ENCODE results near the gene CELF4. TPM values are rescaled to one million over a fixed set of nuclear protein-coding genes. Genes with fewer than 3 reads are reported as not detected.
A peak's percentile ranks its signal among the peaks of the same experiment; 100 is the strongest.

The CELF4 gene
- total and polyA plus RNA-seq, 4 donors, result 0.24 to 3.0 (median 1.3) TPM

GRCh38 chr18:37412829-37413228, 152.8 kb downstream of the CELF4 start:
- Histone ChIP-seq H3K27me3 (ENCODE audit: control insufficient read depth in 3 of 3, insufficient read depth in 3 of 3, low read length in 2 of 3) (no peaks in the 10 kb centered on the region), H3K9ac (ENCODE audit: insufficient read depth in 1 of 2, low read length in 2 of 2) (no peak overlapping the region), H3K4me1 (ENCODE audit: control insufficient read depth in 5 of 5, insufficient read depth in 5 of 5, low read length in 5 of 5) (peaks cover 0 to 10% (median 0%) of the 10 kb centered on the region in 5 donors), H3K4me3 (no peak overlapping the region), H3K27ac (ENCODE audit: low read depth in 1 of 2, low read length in 1 of 2) (no peak overlapping the region), H3K9me3 (ENCODE audit: control insufficient read depth in 4 of 4, insufficient read depth in 3 of 4, low read length in 3 of 4) (peaks cover 0 to 10% (median 0%) of the 10 kb centered on the region in 4 donors), H3K36me3 (ENCODE audit: control insufficient read depth in 4 of 4, insufficient read depth in 4 of 4, low read length in 4 of 4) (no peaks in the 10 kb centered on the region)
- DNase-seq (no peak), ATAC-seq (ENCODE audit: insufficient read depth, low FRiP score) (no peak)
- no peak for TF ChIP-seq CTCF (IDR thresholded peaks at IDR 0.05; ENCODE audit: control extremely low read depth, extremely low read depth)
- WGBS, 2 donors, result 95 to 96% methylated on average over 8 of the region's 8 CpGs

DNA sequence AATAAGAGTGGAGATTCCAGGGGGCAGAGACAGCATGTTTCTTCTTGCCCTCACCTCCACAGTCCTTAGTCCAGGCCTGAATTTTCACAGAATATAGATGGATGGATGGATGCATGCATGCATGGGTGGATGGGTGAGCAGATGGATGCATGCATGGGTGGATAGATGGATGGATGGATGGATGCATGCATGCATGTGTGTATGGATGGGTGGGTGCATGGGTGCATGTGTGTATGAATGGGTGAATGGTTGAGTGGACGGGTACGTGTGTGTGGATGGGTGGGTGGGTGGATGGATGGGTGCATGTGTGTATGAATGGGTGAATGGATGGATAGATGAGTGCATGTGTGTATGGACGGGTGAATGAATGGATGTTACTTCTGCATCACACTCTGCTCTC, 153.3 kb downstream of the CELF4 start:
- WGBS, 2 donors, result 89 to 90% methylated on average over 3 of the region's 3 CpGs
- no peak for TF ChIP-seq CTCF (IDR thresholded peaks at IDR 0.05; ENCODE audit: control extremely low read depth, extremely low read depth)
- peaks cover 0 to 10% (median 0%) of the 10 kb centered on the region in 5 donors for H3K4me1 ChIP-seq (ENCODE audit: control insufficient read depth in 5 of 5, insufficient read depth in 5 of 5, low read length in 5 of 5)
- no peak overlapping the region for H3K27ac ChIP-seq (ENCODE audit: low read depth in 1 of 2, low read length in 1 of 2)
- H3K9ac ChIP-seq (ENCODE audit: insufficient read depth in 1 of 2, low read length in 2 of 2), result no peak overlapping the region
- no peaks in the 10 kb centered on the region for H3K36me3 ChIP-seq (ENCODE audit: control insufficient read depth in 4 of 4, insufficient read depth in 4 of 4, low read length in 4 of 4)
- H3K9me3 ChIP-seq (ENCODE audit: control insufficient read depth in 4 of 4, insufficient read depth in 3 of 4, low read length in 3 of 4), result peaks cover 0 to 10% (median 0%) of the 10 kb centered on the region in 4 donors
- ATAC-seq (ENCODE audit: insufficient read depth, low FRiP score) (no peak), DNase-seq (no peak)
- no peaks in the 10 kb centered on the region for H3K27me3 ChIP-seq (ENCODE audit: control insufficient read depth in 3 of 3, insufficient read depth in 3 of 3, low read length in 2 of 3)
- H3K4me3 ChIP-seq, result no peak overlapping the region

DNA sequence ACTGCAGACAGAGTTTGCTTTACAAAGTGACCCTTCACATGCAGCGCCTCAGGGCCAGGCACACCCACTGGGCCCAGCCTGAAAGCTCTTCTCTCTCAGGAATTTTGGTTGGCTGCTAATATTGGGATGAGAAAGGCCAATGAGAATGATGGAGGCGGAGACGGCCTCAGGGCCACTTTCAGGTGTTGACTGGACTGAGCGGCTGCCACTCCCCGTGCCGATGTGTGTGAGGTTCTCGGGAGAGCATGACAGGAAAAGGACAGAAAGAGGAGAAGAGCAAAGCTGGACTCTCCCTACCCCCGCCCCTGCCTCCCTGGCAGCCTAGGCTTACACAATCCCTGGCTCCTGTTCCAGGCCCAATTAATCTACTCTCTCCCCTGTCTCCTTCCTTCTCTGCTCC, 155.7 kb downstream of the CELF4 start:
- TF ChIP-seq CTCF (IDR thresholded peaks at IDR 0.05; ENCODE audit: control extremely low read depth, extremely low read depth), result no peak
- peak; percentile 60 to 83 (median 63) for DNase-seq

DNA sequence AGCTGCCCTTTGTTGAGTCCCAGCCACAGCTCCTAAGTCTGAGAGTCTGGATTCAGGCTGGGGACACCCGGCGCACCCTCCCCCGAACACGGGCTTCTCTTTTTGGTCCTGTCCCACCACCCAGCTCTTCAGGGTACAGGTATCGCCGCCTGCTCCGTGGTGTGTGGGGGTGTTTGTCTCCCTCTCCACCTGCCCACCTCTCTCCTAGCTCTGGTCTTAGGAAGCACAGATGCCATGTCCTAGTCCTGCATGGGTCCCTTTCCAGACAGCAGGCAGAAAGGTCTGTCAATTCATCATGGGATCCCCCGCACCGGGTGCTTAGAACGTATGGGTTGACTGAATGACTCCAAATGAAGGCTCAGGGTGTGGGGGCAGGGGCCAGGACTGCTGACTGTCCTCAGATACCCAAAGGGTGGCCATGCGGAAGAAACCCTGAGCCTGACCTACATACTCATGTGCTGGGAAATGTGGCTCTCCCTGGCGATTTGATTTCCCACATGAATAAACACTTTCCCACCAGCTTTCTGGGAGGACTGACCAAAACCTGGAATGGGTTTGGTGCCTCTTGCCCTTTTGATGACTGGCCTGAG, 156.8 kb downstream of the CELF4 start:
- H3K4me1 ChIP-seq (ENCODE audit: control insufficient read depth in 5 of 5, insufficient read depth in 5 of 5, low read length in 5 of 5), result peaks cover 0 to 12% (median 3%) of the 10 kb centered on the region in 5 donors
- 91 to 92% methylated on average over 12 of the region's 12 CpGs for WGBS, 2 donors
- ATAC-seq (ENCODE audit: insufficient read depth, low FRiP score), result no peak

More for the DNA sequence above, 155.7 kb downstream of the CELF4 start:
- H3K9ac ChIP-seq (ENCODE audit: insufficient read depth in 1 of 2, low read length in 2 of 2), result no peak overlapping the region
- H3K27me3 ChIP-seq (ENCODE audit: control insufficient read depth in 3 of 3, insufficient read depth in 3 of 3, low read length in 2 of 3), result no peaks in the 10 kb centered on the region
- peaks cover 0 to 8% (median 0%) of the 10 kb centered on the region in 4 donors for H3K9me3 ChIP-seq (ENCODE audit: control insufficient read depth in 4 of 4, insufficient read depth in 3 of 4, low read length in 3 of 4)
- H3K36me3 ChIP-seq (ENCODE audit: control insufficient read depth in 4 of 4, insufficient read depth in 4 of 4, low read length in 4 of 4), result no peaks in the 10 kb centered on the region
- peaks cover 0 to 10% (median 0%) of the 10 kb centered on the region in 5 donors for H3K4me1 ChIP-seq (ENCODE audit: control insufficient read depth in 5 of 5, insufficient read depth in 5 of 5, low read length in 5 of 5)
- WGBS, 2 donors, result 65 to 68% methylated on average over 8 of the region's 8 CpGs
- no peak overlapping the region for H3K27ac ChIP-seq (ENCODE audit: low read depth in 1 of 2, low read length in 1 of 2)
- no peak for ATAC-seq (ENCODE audit: insufficient read depth, low FRiP score)
- H3K4me3 ChIP-seq, result no peak overlapping the region

More for the DNA sequence above, 156.8 kb downstream of the CELF4 start:
- H3K36me3 ChIP-seq (ENCODE audit: control insufficient read depth in 4 of 4, insufficient read depth in 4 of 4, low read length in 4 of 4), result no peaks in the 10 kb centered on the region
- no peak overlapping the region for H3K4me3 ChIP-seq
- H3K9me3 ChIP-seq (ENCODE audit: control insufficient read depth in 4 of 4, insufficient read depth in 3 of 4, low read length in 3 of 4), result peaks cover 0 to 8% (median 0%) of the 10 kb centered on the region in 4 donors
- H3K9ac ChIP-seq (ENCODE audit: insufficient read depth in 1 of 2, low read length in 2 of 2), result no peak overlapping the region
- no peak overlapping the region for H3K27ac ChIP-seq (ENCODE audit: low read depth in 1 of 2, low read length in 1 of 2)
- no peak for DNase-seq
- no peak for TF ChIP-seq CTCF (IDR thresholded peaks at IDR 0.05; ENCODE audit: control extremely low read depth, extremely low read depth)
- H3K27me3 ChIP-seq (ENCODE audit: control insufficient read depth in 3 of 3, insufficient read depth in 3 of 3, low read length in 2 of 3), result no peaks in the 10 kb centered on the region
